Measurements from ENCODE around the gene PLPP2.
"Not testable (repeated sequence)": the region's sequence is repeated elsewhere in the genome, so short reads cannot be mapped to it uniquely, and the experiment has no call there.

Gene PLPP2

DNA sequence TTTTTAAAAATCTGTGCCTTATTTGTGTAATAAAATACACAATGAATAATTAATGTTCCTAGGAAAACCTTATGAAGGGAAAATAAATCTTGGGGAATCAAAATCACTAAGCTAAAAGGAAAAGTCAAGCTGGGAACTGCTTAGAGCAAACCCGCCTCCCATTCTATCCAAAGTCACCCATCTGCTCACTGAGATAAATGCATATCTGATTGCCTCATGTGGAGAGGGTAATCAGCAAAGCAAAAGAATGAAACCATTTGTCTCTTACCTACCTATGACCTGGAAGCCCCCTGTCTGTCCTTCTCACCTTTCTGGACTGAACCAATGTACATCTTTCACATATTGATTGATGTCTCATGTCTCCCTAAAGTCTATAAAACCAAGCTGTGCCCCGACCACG is 34.4 kb downstream of the PLPP2 start:
- DNase-seq = not testable (repeated sequence)

DNA sequence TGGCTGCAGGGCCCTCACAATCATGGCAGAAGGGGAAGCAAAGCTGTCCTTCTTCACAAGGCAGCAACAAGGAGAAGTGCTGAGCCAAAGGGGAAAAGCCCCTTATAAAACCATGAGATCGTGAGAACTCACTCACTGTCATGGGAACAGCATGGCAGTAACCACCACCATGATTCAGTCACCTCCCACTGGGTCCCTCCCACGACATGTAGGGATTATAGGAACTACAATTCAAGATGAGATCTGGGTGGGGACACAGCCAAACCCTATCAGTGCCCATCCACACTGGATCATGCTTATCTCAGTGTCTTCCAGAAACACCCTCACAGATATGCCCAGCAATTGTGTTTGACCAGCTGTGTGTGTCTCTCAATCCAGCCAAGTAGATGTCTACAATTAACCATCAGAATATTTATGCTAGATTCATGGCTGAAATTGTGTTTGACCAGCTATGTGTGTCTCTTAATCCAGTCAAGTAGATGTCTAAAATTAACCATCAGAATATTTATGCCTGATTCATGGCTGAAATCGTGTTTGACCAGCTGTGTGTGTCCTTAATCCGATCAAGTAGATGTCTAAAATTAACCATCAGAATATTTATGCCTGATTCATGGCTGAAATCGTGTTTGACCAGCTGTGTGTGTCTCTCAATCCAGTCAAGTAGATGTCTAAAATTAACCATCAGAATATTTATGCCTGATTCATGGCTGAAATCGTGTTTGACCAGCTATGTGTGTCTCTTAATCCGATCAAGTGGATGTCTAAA is 38.6 kb downstream of the PLPP2 start:
- DNase-seq = not testable (repeated sequence)

DNA sequence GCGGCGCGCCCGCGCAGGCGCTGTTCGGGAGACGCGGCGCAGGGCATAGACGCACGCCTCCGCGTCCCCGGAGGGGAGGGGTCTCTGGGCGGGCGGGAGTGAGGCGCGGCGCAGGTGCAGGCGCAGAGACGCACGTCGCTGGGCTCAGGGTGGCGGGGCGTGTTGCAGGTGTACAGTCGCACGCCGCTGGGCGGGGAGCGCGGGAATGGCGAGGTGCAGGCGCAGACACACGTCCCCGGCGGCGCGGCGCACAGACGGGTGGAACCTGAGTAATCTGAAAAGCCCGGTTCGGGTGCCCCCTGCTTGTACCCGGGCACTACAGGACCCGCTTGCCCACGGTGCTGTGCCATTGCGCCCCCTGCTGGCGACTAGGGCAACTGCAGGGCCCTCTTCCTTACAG is 44.7 kb downstream of the PLPP2 start:
- DNase-seq = no peak

DNA sequence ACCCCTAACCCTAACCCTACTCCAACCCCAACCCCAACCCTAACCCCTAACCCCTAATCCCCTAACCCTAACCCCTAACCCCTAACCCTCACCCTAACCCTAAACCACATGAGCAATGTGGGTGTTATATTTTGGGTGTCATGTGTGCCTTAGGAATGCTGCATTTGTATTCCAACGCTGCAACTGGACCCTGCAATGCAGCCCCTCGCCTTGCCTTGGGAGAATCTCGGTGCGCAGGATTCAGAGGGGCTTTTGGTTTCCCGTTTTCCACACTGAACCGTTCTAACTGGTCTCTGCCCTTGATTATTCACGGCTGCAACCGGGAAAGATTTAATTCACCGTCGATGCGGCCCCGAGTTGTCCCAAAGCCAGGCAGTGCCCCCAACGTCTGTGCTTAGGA is 45.3 kb downstream of the PLPP2 start:
- DNase-seq = not testable (repeated sequence)

DNA sequence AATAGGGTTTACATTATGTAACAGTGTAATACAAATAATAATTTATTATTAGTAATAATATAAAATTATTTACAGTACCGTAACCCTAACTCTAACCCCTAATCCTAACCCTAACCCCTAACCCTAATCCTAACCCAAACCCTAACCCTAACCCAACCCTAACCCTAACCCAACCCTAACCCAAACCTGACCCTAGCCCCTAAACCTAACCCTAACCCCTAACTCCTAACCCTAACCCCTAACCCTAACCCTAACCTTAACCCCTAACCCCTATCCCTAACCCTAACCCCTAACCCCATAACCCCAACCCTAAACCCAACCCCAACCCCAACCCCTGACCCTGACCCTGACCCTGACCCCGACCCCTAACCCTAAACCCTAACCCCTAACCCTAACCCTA is 45.7 kb downstream of the PLPP2 start:
- DNase-seq = no peak

Measured in NCI-H345 (cell line).